Dermis blood vessel endothelial cell (primary cell): ENCODE data around the gene ALPK3. TPM values are rescaled to one million over a fixed set of nuclear protein-coding genes. Genes with fewer than 3 reads are reported as not detected.

ENCODE experiments used
- DNase-seq: peaks from one replicate; pipeline ENCODE4 v3.0.0; 2010
- total RNA-seq: library from RNA; depleted of rRNA; stranded (reverse); fragments of >200 nt; gene quantifications from 2 replicates; pipeline ENCODE4 v1.2.3, GENCODE V29; 2014

Gene ALPK3
- total RNA-seq, 1 donor from 2014 or later = 38.8 TPM

- DNase-seq = peak; percentile 37
Observed at GRCh38 chr15:84826369-84826823, 9.2 kb downstream of the ALPK3 start.

- no peak for DNase-seq
Observed at GRCh38 chr15:84827246-84827645, 10.1 kb downstream of the ALPK3 start.

- DNase-seq = no peak
Observed at GRCh38 chr15:84828086-84828908, 11.1 kb downstream of the ALPK3 start.

GRCh38 chr15:84829428-84829827 lies 12.3 kb downstream of the ALPK3 start:
- no peak for DNase-seq

GRCh38 chr15:84830036-84830435 lies 12.9 kb downstream of the ALPK3 start:
- no peak for DNase-seq

- no peak for DNase-seq
Observed at GRCh38 chr15:84831028-84831427, 13.9 kb downstream of the ALPK3 start.

GRCh38 chr15:84831613-84832012 lies 14.5 kb downstream of the ALPK3 start:
- peak; percentile 33 for DNase-seq

- no peak for DNase-seq
Observed at GRCh38 chr15:84832448-84833040, 15.4 kb downstream of the ALPK3 start.

- DNase-seq = peak; percentile 82
Observed at GRCh38 chr15:84833447-84834228, 16.5 kb downstream of the ALPK3 start.

GRCh38 chr15:84834229-84834955 lies 17.2 kb downstream of the ALPK3 start:
- DNase-seq = no peak

GRCh38 chr15:84834969-84835368 lies 17.8 kb downstream of the ALPK3 start:
- no peak for DNase-seq

GRCh38 chr15:84835661-84836337 lies 18.6 kb downstream of the ALPK3 start:
- DNase-seq = no peak

GRCh38 chr15:84836844-84837243 lies 19.7 kb downstream of the ALPK3 start:
- DNase-seq = no peak

GRCh38 chr15:84839714-84840113 lies 22.6 kb downstream of the ALPK3 start:
- DNase-seq = no peak

- DNase-seq = no peak
Observed at GRCh38 chr15:84840255-84840654, 23.1 kb downstream of the ALPK3 start.

GRCh38 chr15:84840741-84841429 lies 23.7 kb downstream of the ALPK3 start:
- peak; percentile 56 for DNase-seq

GRCh38 chr15:84842781-84843180 lies 25.6 kb downstream of the ALPK3 start:
- no peak for DNase-seq

- DNase-seq = no peak
Observed at GRCh38 chr15:84844964-84845363, 27.8 kb downstream of the ALPK3 start.

- DNase-seq = peak; percentile 84
Observed at GRCh38 chr15:84845631-84846030, 28.5 kb downstream of the ALPK3 start.

GRCh38 chr15:84846269-84846668 lies 29.1 kb downstream of the ALPK3 start:
- no peak for DNase-seq

GRCh38 chr15:84847382-84847781 lies 30.2 kb downstream of the ALPK3 start:
- no peak for DNase-seq
